ENCODE measurements around the gene TMEM150B.

Gene TMEM150B

GRCh38 chr19:55324662-55325061, 479 bp downstream of the TMEM150B start:
- Histone ChIP-seq H3K36me3 (no peaks in the 10 kb centered on the region), H3K27me3 (no peaks in the 10 kb centered on the region), H3K9me3 (no peaks in the 10 kb centered on the region), H3K4me3 (ENCODE audit: low read depth, low read length) (no peak overlapping the region), H3K4me1 (no peaks in the 10 kb centered on the region; the same call in 1 of the 2 replicates)
- no peak for DNase-seq
- TF ChIP-seq, protein P1, sequence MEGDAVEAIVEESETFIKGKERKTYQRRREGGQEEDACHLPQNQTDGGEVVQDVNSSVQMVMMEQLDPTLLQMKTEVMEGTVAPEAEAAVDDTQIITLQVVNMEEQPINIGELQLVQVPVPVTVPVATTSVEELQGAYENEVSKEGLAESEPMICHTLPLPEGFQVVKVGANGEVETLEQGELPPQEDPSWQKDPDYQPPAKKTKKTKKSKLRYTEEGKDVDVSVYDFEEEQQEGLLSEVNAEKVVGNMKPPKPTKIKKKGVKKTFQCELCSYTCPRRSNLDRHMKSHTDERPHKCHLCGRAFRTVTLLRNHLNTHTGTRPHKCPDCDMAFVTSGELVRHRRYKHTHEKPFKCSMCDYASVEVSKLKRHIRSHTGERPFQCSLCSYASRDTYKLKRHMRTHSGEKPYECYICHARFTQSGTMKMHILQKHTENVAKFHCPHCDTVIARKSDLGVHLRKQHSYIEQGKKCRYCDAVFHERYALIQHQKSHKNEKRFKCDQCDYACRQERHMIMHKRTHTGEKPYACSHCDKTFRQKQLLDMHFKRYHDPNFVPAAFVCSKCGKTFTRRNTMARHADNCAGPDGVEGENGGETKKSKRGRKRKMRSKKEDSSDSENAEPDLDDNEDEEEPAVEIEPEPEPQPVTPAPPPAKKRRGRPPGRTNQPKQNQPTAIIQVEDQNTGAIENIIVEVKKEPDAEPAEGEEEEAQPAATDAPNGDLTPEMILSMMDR (IDR thresholded peaks at IDR 0.05; ENCODE audit: low read depth, low read length), result no peak

DNA sequence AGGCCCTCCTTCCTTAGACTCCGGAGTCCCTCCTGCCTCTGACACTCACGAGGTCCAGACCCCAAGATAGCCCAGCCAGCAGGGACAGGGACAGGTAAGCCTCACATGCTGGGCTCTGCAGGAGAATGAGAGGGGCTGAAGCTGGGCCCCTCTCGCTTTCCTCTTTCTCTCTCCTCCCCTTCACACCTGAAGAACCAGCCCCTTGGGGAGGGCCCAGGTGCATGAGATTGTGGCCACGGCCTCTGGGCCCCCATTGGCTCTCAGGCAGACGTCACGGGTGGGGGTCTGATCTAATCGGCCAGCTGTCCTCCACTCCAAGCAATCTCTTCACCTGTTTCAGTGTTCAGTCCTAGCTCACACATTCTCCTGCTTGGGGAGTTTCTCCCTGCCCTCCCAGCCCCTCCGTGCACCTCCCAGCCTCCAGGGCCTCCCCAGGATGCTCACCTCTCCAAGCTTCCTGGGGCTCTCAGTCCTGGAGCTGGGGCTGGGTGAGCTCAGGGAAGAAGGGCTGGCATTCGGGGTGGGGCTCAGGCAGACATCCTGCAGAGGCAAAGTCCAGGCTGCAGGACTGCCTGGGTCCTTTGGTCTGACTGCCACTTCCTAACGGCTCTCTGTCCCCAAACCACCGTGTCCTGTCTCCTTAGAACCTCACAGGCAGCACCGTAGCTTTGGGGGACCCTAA, 2.8 kb downstream of the TMEM150B start:
- no peak for DNase-seq
- H3K4me3 ChIP-seq (ENCODE audit: low read depth, low read length), result no peak overlapping the region
- no peaks in the 10 kb centered on the region for H3K27me3 ChIP-seq
- H3K4me1 ChIP-seq, result no peaks in the 10 kb centered on the region; the same call in 1 of the 2 replicates
- H3K9me3 ChIP-seq, result no peaks in the 10 kb centered on the region
- no peaks in the 10 kb centered on the region for H3K36me3 ChIP-seq
- TF ChIP-seq, protein P1 (IDR thresholded peaks at IDR 0.05; ENCODE audit: low read depth, low read length), result no peak

GRCh38 chr19:55321466-55322137, 3.5 kb downstream of the TMEM150B start:
- H3K36me3 ChIP-seq, result no peaks in the 10 kb centered on the region
- no peaks in the 10 kb centered on the region for H3K9me3 ChIP-seq
- TF ChIP-seq, protein P1 (IDR thresholded peaks at IDR 0.05; ENCODE audit: low read depth, low read length), result no peak
- DNase-seq, result no peak
- H3K4me3 ChIP-seq (ENCODE audit: low read depth, low read length), result no peak overlapping the region
- H3K27me3 ChIP-seq, result no peaks in the 10 kb centered on the region
- H3K4me1 ChIP-seq, result no peaks in the 10 kb centered on the region; the same call in 1 of the 2 replicates

GRCh38 chr19:55320844-55321419, 4.2 kb downstream of the TMEM150B start:
- no peak for DNase-seq
- no peaks in the 10 kb centered on the region; the same call in 1 of the 2 replicates for H3K4me1 ChIP-seq
- no peaks in the 10 kb centered on the region for H3K36me3 ChIP-seq
- H3K4me3 ChIP-seq (ENCODE audit: low read depth, low read length), result no peak overlapping the region
- no peaks in the 10 kb centered on the region for H3K9me3 ChIP-seq
- TF ChIP-seq, protein P1 (IDR thresholded peaks at IDR 0.05; ENCODE audit: low read depth, low read length), result no peak
- H3K27me3 ChIP-seq, result no peaks in the 10 kb centered on the region

DNA sequence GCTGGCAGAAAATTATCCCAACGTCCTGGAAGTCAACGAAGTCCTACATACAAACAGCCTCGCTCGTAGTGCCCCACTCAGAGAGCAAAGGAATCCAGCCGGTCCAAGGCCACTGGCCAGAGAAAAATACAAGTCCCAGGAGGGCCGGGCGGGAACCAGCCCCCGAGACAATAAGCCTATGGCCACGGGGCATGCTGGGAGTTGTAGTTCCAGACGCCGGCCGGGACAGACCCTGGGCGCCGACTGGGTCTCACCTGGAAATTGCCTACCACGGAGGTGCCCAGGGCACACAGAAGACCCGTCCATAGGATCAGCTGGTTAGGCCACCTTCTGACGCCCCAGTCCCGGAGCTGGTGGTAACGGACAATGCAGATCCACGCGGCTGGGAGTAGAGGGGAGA, 5.4 kb downstream of the TMEM150B start:
- peak; percentile 76 for DNase-seq
- H3K36me3 ChIP-seq, result no peaks in the 10 kb centered on the region
- no peaks in the 10 kb centered on the region for H3K27me3 ChIP-seq
- no peak overlapping the region for H3K4me3 ChIP-seq (ENCODE audit: low read depth, low read length)
- H3K9me3 ChIP-seq, result no peaks in the 10 kb centered on the region
- no peaks in the 10 kb centered on the region; the same call in 1 of the 2 replicates for H3K4me1 ChIP-seq
- TF ChIP-seq, protein P1 (IDR thresholded peaks at IDR 0.05; ENCODE audit: low read depth, low read length), result no peak

GRCh38 chr19:55316646-55317045, 8.5 kb downstream of the TMEM150B start:
- H3K4me3 ChIP-seq (ENCODE audit: low read depth, low read length), result no peak overlapping the region
- H3K36me3 ChIP-seq, result no peaks in the 10 kb centered on the region
- no peaks in the 10 kb centered on the region; the same call in 1 of the 2 replicates for H3K4me1 ChIP-seq
- H3K27me3 ChIP-seq, result no peaks in the 10 kb centered on the region
- no peak for DNase-seq
- TF ChIP-seq, protein P1 (IDR thresholded peaks at IDR 0.05; ENCODE audit: low read depth, low read length), result no peak
- no peaks in the 10 kb centered on the region for H3K9me3 ChIP-seq
